ENCODE measurements around the gene NFKBIL1.
"Not testable (repeated sequence)": the region's sequence is repeated elsewhere in the genome, so short reads cannot be mapped to it uniquely, and the experiment has no call there.

The NFKBIL1 gene

GRCh38 chr6:31534521-31535040 is 12.8 kb upstream of the NFKBIL1 start:
- DNase-seq = no peak

GRCh38 chr6:31535538-31536324 is 11.7 kb upstream of the NFKBIL1 start:
- no peak for DNase-seq

- DNase-seq = no peak
Observed at GRCh38 chr6:31538805-31539400, 8.5 kb upstream of the NFKBIL1 start.

GRCh38 chr6:31540640-31541039 is 6.8 kb upstream of the NFKBIL1 start:
- no peak for DNase-seq

GRCh38 chr6:31541059-31541657 is 6.2 kb upstream of the NFKBIL1 start:
- DNase-seq = no peak

GRCh38 chr6:31541658-31542521 is 5.5 kb upstream of the NFKBIL1 start, which contains the start of gene DDX39B:
DDX39B (minus strand) TSS chr6:31542003; CDS start chr6:31540532, 1,471 bp downstream.
- peak; percentile 97 for DNase-seq

GRCh38 chr6:31543639-31544038 is 3.8 kb upstream of the NFKBIL1 start:
- DNase-seq = no peak

- no peak for DNase-seq
Observed at GRCh38 chr6:31544676-31545075, 2.7 kb upstream of the NFKBIL1 start.

- no peak for DNase-seq
Observed at GRCh38 chr6:31545291-31545690, 2.1 kb upstream of the NFKBIL1 start.

- DNase-seq = peak; percentile 95
Observed at GRCh38 chr6:31546339-31546957, 960 bp upstream of the NFKBIL1 start, which contains the start of gene ATP6V1G2. ATP6V1G2 (minus strand) TSS chr6:31546608; CDS start chr6:31546559, 49 bp downstream.

GRCh38 chr6:31547727-31548543 is 527 bp downstream of the NFKBIL1 start:
- DNase-seq = no peak

- no peak for DNase-seq
Observed at GRCh38 chr6:31548544-31548873, 1.1 kb downstream of the NFKBIL1 start.

GRCh38 chr6:31551371-31551770 is 4.0 kb downstream of the NFKBIL1 start:
- not testable (repeated sequence) for DNase-seq

GRCh38 chr6:31556307-31556706 is 8.9 kb downstream of the NFKBIL1 start:
- no peak for DNase-seq

GRCh38 chr6:31557443-31558317 is 10.3 kb downstream of the NFKBIL1 start:
- no peak for DNase-seq

- no peak for DNase-seq
Observed at GRCh38 chr6:31558318-31558625, 10.9 kb downstream of the NFKBIL1 start.

- DNase-seq = no peak
Observed at GRCh38 chr6:31558631-31559500, 11.5 kb downstream of the NFKBIL1 start.

GRCh38 chr6:31559606-31559957 is 12.2 kb downstream of the NFKBIL1 start:
- DNase-seq = no peak

GRCh38 chr6:31559958-31560696 is 12.7 kb downstream of the NFKBIL1 start:
- no peak for DNase-seq
